Measurements from ENCODE around the gene UCN2.
"Not testable (repeated sequence)": the region's sequence is repeated elsewhere in the genome, so short reads cannot be mapped to it uniquely, and the experiment has no call there.

Gene UCN2

GRCh38 chr3:48562367-48563095, 1.1 kb downstream of the UCN2 start:
- DNase-seq (ENCODE audit: low read depth in 2 of 2): no peak

- no peak for DNase-seq (ENCODE audit: low read depth in 2 of 2)
Measured at GRCh38 chr3:48561045-48561736, 2.4 kb downstream of the UCN2 start.

DNA sequence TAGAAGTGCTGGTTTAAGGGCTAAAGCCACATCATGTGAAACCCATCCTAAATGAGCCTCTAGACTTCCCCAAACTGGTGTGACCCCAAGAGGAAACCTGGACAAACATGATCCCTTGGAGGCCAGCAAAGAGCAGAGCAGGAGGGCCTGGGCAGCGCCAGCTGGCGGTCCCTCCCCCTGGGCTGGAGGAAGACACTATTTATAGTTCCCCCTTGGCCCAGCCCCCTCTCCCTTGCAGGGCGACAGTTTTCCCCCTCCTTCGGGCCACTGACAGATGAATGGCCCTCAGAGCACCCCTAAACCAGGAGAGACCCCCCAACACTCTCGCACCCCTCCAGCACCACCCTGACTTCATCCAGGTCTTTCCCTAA, 2.9 kb downstream of the UCN2 start:
- no peak for DNase-seq (ENCODE audit: low read depth in 2 of 2)

DNA sequence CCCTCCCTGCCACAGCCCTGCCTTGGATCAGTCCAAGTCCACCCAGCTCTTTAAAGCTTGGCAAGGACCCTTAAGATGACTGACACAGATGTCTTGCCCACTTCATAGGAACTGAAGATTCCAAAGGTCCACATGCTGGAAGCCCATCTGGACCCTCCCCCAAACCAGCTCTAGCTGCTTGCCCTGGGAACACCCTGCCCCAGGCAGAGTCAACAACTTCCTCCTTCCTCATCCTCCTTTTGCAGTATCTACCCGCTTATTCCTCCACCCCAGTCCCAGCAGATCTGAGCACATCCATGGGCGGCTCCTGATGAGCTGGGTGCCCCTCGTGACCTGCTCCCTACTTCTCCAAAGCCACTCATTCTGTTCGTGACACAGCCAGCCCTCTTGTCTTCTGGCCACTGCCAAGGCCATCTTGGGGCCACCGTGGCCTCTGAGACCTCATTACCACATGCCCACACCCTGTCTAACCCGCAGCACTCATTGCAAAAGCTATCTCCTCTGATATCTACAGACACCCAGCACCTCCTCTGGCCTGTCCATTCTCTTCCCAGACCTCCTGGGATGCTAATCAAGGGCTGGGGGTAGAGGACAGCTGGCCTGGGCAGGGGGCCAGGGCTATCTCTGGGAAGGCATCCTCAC, 5.0 kb downstream of the UCN2 start:
- no peak for DNase-seq (ENCODE audit: low read depth in 2 of 2)

- peak; percentile 99 for DNase-seq (ENCODE audit: low read depth in 2 of 2)
Measured at GRCh38 chr3:48556796-48557626, 6.6 kb downstream of the UCN2 start, which contains the start of gene PFKFB4. Gene PFKFB4, minus strand, starts transcription at chr3:48556803. Its CDS starts 26 bp downstream, at chr3:48556777.

GRCh38 chr3:48555949-48556795, 7.4 kb downstream of the UCN2 start:
- DNase-seq (ENCODE audit: low read depth in 2 of 2): no peak

GRCh38 chr3:48555231-48555948, 8.2 kb downstream of the UCN2 start:
- DNase-seq (ENCODE audit: low read depth in 2 of 2): no peak

GRCh38 chr3:48553886-48554845, 9.4 kb downstream of the UCN2 start:
- no peak for DNase-seq (ENCODE audit: low read depth in 2 of 2)

- no peak for DNase-seq (ENCODE audit: low read depth in 2 of 2)
Measured at GRCh38 chr3:48553361-48553760, 10.2 kb downstream of the UCN2 start.

DNA sequence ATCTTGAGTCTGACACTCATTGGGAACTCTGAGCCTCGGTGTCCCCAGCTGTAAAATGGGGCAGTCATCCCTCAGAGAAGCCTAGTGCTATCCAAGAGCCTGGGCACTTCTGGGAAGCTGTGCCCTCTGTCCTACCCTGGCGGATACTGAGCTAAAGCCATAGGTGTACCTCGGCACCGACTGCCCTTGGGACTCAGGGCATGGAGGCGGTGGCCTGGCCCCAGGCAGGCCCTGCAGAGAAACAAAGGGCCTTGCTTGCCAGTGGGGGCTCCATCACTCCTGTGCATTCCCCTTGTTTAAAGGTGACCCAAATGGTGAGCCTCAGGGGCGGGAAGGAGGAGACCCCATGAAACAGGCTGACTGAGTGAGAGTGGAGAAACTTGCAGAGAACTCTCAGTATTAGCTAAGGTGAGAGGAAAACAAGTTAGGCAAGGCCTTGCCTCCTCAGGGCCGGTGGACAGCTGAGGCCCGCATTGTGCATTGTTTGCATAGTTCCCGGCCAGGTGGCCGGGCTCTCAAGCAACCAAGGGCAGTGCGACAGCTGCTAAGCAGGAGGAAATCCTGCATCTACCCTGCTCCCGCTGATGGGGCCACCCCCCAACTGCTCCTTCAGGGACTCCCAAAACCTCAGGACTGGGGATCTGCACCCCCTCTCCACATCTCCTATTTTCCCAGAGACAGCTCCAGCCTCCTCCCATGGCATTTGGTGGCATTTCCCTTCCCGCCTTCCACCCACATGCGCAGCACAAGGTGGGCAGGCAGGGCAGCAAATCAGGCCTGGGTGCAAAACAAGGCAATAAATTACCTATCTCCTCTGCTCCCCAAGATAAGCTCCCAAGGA, 11.2 kb downstream of the UCN2 start:
- DNase-seq (ENCODE audit: low read depth in 2 of 2): no peak

GRCh38 chr3:48551651-48552050, 11.9 kb downstream of the UCN2 start:
- not testable (repeated sequence) for DNase-seq (ENCODE audit: low read depth in 2 of 2)

DNA sequence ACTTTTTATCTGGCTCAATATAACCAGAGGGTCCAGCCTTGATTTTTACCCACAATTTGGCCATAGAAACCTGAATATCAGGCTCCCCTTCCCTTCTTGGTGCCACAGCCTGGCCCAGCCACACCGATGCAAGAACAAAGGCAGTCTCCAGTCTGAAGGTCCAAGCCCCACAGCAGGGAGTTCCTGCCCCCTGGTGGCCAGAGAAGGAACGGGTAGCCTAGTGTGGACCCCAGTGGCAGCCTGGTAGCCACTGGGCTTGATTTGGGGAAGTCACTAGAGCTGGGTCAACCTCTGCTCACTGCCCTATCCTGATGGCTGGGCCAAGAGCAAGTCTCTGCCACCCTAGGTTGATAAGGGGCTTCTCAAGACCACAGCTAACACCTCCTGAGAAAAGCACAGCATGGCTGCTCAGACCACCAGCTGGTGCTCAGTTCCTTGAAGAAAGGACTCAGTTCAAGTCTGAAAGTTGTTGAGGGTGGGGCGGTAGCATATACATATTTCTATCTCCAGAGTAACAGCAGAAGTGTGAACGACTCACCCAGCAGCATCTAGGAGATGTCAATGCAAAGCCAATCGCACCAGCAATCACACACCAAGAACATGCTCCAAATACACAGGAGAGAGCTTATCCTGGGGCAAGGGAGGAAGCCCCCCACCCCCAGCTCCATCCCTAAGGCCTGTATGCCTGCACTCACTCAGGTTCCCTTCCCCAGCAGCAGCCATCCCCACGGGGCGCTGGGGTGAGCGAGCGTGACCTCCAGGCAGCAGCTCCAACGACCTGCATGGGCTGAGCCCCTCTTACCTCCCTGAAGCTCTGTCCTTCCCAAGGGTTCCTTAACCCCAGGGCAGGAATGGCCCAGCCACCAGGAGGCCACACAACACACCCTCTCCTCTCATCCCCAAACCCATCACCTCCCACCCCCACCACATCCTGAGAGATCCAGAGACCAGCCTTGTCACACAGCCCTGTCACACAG, 14.6 kb downstream of the UCN2 start:
- DNase-seq (ENCODE audit: low read depth in 2 of 2): peak; percentile 81 to 82

DNA sequence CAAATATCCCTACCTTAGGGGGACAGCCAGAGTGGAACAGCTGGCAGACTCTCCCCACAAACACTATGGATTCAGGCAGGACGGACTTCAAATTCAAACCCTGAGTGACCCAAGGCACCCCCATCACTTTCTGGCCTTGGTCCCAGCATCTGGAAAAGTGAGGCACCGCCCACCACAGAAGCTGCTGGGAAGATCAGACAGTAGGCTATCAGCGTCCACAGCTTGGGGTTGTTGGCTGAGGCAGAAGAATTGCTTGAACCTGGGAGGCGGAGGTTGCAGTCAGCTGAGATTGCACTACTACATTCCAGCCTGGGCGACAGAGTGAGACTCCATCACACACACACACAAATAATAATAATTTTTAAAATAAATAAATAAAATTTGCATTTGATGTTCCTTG, 15.5 kb downstream of the UCN2 start:
- DNase-seq (ENCODE audit: low read depth in 2 of 2): no peak

DNA sequence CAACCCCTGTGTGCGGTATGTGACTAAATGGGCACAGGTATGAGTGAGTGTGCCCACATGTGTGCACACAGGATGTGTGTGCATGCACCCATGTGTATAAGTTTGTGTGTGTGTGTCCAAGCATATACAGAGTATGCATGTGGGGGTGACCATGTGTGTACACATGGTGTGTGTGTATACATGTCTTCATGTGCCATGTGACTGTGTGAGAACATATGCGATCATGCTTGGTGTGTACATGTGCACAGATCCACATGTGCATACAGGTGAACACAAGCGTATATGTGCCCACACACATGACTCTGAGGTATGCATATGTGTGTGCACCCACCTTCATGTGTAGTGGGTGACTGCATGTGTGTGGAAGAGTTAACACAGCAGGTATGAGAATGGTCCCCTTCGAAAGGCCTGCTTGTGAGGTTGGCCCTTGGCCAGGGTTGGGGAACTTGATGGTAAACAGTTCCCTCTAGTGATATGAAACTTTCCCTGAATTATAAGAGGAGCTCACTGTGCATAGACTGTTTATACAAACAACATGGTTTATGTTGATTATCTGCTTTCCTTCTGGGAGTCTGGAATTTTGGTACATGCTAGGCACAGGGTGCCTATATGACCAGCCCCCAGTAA, 17.3 kb downstream of the UCN2 start:
- no peak for DNase-seq (ENCODE audit: low read depth in 2 of 2)

GRCh38 chr3:48544141-48544540, 19.4 kb downstream of the UCN2 start:
- no peak for DNase-seq (ENCODE audit: low read depth in 2 of 2)

- DNase-seq (ENCODE audit: low read depth in 2 of 2): no peak
Measured at GRCh38 chr3:48543271-48543866, 20.2 kb downstream of the UCN2 start.
